ENCODE data around the gene SLC25A48.

SLC25A48 gene

DNA sequence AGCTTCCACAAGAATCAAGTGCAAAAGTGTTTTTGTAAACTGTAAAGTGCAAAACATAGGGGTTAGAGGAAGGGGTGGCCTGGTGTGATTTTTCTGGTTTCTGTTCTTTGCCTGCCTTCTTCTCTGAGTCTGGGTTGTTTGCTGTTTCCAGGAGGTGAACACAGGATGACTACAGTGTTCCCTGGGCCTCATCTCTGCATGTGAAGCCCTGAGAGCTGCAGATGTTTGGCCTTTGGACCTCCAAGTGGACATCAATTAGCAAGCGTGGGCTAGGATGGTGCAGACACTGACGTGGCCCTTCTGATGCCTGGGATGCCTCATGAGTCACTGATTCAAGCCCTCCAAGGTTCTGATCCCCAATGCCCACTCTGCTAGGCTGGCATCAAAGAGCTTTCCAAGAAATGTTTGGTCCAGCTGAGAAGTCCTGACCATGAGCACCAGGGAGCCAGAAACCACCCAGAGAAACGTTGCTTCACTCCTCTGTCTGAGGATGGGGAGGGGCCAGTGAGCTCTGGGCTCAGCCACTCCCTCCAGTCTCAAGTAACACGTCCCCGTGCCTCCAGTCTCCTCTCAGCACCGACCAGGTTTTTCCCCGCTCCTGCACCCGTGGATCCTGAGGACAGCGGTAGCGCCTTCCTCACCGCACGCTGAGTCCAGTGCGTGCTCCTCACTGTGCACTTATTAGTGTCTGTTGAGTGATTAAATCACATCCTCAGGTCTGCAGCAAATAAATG, 53.6 kb downstream of the SLC25A48 start:
- DNase-seq = no peak
- no peak for TF ChIP-seq POLR2A (IDR thresholded peaks at IDR 0.05; ENCODE audit: low read length)

DNA sequence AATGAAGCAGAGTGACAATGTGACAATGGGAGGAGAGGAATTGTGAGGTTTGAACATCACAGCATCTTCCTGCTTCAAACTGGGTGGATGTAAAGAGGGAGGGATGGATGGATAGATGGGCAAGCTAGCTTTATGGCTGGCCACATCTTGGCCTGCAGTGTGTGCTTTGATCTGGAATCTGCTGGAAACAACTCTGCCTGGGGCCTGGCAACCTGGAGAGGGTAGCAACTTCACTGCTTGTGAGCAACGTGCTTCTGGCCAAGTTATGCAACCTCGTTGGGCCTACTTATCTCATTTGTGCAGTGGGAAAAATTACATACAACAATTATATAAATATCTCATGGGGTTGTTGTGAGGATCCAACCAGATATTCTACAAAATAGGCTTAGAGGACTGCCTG, 55.8 kb downstream of the SLC25A48 start:
- TF ChIP-seq POLR2A (IDR thresholded peaks at IDR 0.05; ENCODE audit: low read length) (no peak), GATA1 (IDR thresholded peaks at IDR 0.05; ENCODE audit: low read depth, low read length) (no peak)
- DNase-seq = no peak

DNA sequence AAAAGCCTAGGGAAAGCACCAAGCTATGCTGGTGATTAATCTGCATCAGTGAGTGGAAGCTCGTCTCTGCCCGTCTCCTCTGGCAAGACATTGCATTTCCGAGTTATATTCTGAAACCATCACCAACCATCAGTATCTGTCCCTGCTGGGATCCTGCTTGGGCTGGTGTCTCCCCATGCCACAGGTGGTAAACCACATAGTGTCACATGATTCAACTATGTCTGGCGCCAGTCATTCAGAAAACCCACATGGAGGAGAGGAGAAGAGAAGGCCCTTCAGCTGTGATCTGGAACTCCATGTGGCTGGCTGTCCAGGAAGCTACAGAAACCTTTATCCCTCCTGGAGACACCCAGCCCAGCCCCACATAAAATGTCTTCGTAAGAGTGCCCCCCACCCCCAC, 56.4 kb downstream of the SLC25A48 start:
- no peak for TF ChIP-seq GATA1 (IDR thresholded peaks at IDR 0.05; ENCODE audit: low read depth, low read length)
- TF ChIP-seq POLR2A (IDR thresholded peaks at IDR 0.05; ENCODE audit: low read length) = no peak
- no peak for DNase-seq

DNA sequence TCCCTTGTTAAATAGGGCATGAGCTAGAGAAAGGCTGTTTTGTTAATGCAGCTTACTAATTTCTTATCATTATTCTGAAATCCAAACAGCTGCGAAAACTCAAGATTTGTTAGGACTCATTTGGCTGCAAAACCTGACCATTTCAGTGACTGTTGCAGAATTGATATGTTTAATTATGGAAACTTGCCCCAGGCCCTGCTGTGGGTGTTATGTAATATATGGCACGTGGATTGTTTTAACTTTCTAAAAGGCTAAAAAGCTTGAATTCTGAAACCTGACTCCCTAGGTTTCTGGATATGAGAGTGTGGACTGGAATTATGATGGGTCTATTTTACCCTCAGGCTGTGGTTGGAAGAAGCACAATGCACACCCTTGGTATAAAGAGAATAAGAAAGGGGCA, 56.8 kb downstream of the SLC25A48 start:
- no peak for TF ChIP-seq GATA1 (IDR thresholded peaks at IDR 0.05; ENCODE audit: low read depth, low read length)
- no peak for TF ChIP-seq POLR2A (IDR thresholded peaks at IDR 0.05; ENCODE audit: low read length)
- no peak for DNase-seq

DNA sequence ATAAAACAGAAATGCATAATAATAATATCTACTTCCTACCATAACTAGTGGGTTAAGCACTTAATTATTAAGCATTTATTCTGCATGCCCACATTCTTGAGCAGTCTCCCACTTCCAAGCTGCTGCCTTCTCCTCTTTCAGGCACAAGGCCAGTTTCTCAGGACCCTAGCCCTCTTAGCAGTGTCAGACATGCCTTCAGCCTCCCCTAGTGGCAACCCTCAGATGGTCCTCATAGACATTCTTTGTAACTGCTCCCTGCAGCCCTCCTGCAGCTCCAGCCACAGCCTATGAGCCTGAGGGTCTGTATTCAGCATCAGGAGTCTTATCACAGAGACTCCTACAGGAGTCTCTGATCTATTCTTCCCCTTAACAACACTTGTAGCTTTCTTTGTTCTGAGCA, 57.3 kb downstream of the SLC25A48 start:
- DNase-seq = no peak
- TF ChIP-seq POLR2A (IDR thresholded peaks at IDR 0.05; ENCODE audit: low read length) (no peak), GATA1 (IDR thresholded peaks at IDR 0.05; ENCODE audit: low read depth, low read length) (no peak)

DNA sequence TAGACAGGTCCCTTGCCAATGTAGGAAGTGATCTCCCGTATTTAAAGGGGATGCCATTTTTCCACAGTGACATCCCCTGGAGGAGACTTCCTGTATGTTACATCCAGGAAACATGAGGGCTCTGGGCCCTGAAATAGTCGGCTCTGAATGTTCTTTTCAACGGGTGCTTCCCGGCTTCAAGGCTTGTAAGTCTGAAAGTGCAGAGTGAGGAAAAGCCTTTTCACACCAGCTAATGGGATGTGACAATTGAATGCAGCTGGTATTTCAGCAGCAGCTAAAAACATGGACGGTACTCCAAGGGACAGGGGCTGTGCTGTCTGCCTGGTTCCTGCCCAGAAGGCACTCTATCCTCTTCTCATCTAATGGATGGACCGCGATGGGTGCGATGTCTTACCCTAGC, 59.8 kb downstream of the SLC25A48 start:
- no peak for DNase-seq
- TF ChIP-seq POLR2A (IDR thresholded peaks at IDR 0.05; ENCODE audit: low read length) = no peak
- no peak for TF ChIP-seq GATA1 (IDR thresholded peaks at IDR 0.05; ENCODE audit: low read depth, low read length)

DNA sequence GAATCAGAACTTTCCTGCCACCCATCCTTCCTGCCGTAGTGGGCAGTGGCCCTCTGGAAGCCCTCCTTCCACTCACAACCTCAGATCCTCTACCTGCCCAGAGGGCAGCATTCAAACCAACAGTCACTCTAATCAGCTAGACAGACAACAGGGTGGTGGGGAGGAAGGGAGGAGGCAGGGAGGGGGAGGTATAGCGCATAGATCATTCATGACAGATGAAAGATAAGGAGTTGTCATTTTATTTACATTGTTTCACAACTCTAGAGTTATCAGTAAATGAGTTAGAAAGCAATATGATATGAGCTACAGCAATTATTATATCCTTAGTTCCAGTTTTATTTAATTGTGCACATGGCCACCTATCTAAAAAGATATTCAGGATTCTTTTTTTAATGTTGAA, 60.3 kb downstream of the SLC25A48 start:
- TF ChIP-seq POLR2A (IDR thresholded peaks at IDR 0.05; ENCODE audit: low read length) = no peak
- TF ChIP-seq GATA1 (IDR thresholded peaks at IDR 0.05; ENCODE audit: low read depth, low read length) = no peak
- no peak for DNase-seq

DNA sequence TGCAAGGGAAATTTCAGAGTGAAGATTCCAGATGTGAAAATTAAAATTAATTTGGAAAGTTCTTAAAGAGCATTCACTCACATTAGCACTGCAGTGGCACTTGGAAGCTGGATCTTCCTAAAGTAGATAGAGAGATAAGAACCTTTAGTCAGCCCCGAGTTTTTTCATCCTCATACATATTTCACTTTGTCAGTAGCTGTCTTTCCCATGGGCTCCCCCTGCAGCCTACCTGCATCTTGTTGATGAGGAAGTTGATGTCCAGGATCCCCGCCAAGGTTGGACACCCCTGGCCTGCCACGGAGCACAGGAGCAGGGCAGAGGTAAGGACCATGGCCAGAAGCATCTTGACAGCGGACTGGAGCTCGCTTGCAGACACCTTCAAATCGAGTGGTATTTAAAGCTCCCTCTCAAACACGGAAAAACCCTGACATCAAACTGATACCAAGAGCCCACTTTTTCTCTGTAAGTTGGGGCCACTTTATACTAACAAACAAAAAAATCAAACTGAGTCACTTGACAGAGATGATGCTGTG, 61.1 kb downstream of the SLC25A48 start, which contains the start of gene IL9:
Gene IL9, minus strand, starts transcription at position 368 of the 533 bp plus-strand sequence. Its CDS starts 25 bp downstream, at position 343.
- TF ChIP-seq POLR2A (IDR thresholded peaks at IDR 0.05; ENCODE audit: low read length) (no peak), GATA1 (IDR thresholded peaks at IDR 0.05; ENCODE audit: low read depth, low read length) (no peak)
- no peak for DNase-seq

DNA sequence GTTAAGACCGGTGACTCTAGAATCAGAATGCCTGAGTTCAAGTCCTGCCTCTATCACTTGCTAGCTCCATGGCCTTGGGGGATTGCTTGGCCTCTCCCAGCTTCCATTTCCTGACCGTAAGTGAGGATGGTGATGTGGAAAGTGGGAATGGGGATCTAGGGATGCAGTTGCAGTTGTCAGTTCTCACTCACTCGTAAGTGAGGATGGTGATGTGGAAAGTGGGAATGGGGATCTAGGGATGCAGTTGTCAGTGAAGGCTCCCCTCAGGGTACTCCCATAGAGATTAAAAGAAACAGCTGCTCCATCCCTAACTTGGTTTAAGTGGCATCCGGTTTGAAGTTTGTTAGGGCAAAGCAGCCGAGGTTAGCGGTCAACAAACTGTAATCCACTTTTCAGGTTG, 64.2 kb downstream of the SLC25A48 start:
- no peak for DNase-seq
- TF ChIP-seq GATA1 (IDR thresholded peaks at IDR 0.05; ENCODE audit: low read depth, low read length) (no peak), POLR2A (IDR thresholded peaks at IDR 0.05; ENCODE audit: low read length) (no peak)

DNA sequence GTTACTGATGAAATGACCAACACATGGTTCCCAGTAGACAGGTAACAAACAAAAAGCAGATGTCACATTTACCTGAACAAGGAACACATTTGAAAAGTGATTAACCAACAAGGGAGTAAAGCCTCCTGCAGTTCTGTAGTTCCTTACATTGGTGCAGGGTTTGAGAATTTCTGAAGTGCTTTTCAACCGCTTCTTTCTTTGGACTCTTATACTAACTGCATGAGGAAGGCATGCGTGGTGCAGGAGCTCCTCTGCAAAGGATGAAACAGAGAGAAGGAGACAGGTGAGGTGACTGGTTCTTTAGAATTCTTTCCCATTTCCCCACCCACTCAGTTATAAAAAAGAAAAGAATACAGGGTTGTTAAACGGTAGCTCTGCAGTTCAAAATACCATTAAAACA, 65.8 kb downstream of the SLC25A48 start:
- TF ChIP-seq GATA1 (IDR thresholded peaks at IDR 0.05; ENCODE audit: low read depth, low read length) (no peak), POLR2A (IDR thresholded peaks at IDR 0.05; ENCODE audit: low read length) (no peak)
- DNase-seq = no peak

DNA sequence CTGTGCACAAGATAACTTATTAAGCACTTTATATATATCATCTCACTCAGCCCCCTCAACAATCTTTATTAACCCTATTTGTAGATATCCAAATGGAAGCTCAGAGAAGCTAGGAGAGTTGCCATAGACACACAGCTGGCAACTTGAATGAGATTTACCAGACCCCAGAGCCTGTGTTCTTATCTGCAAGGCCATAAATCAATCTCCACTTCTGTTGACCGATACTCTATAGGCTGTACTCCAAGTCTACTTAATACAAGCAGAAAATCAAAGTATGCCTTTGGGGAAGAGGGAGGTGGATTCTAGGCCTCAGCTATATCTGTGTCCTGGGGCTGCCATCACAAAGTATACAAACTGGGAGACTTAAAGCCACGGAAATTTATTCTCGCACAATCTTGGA, 67.2 kb downstream of the SLC25A48 start:
- TF ChIP-seq GATA1 (IDR thresholded peaks at IDR 0.05; ENCODE audit: low read depth, low read length) = no peak
- no peak for TF ChIP-seq POLR2A (IDR thresholded peaks at IDR 0.05; ENCODE audit: low read length)

DNA sequence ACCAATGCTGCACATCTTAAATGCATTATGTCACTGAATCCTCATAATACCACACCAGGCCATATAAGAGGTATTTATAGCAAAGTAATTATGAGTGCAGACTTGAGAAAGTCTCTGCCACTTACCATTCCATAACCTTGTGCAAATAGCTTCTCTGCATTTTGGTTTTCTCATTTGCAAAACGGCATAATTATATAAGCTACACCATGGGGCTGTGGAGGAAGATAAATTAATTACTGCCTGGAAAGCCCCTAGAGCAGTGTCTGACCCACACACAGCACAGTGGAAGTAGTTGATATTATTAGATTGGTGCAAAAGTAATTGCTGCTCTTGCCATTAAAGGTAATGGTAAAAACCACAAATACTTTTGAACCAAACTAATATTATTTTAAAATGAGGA, 70.7 kb downstream of the SLC25A48 start:
- DNase-seq = no peak
- no peak for TF ChIP-seq GATA1 (IDR thresholded peaks at IDR 0.05; ENCODE audit: low read depth, low read length)
- no peak for TF ChIP-seq POLR2A (IDR thresholded peaks at IDR 0.05; ENCODE audit: low read length)

More for the DNA sequence above, 67.2 kb downstream of the SLC25A48 start:
- DNase-seq = no peak

DNA sequence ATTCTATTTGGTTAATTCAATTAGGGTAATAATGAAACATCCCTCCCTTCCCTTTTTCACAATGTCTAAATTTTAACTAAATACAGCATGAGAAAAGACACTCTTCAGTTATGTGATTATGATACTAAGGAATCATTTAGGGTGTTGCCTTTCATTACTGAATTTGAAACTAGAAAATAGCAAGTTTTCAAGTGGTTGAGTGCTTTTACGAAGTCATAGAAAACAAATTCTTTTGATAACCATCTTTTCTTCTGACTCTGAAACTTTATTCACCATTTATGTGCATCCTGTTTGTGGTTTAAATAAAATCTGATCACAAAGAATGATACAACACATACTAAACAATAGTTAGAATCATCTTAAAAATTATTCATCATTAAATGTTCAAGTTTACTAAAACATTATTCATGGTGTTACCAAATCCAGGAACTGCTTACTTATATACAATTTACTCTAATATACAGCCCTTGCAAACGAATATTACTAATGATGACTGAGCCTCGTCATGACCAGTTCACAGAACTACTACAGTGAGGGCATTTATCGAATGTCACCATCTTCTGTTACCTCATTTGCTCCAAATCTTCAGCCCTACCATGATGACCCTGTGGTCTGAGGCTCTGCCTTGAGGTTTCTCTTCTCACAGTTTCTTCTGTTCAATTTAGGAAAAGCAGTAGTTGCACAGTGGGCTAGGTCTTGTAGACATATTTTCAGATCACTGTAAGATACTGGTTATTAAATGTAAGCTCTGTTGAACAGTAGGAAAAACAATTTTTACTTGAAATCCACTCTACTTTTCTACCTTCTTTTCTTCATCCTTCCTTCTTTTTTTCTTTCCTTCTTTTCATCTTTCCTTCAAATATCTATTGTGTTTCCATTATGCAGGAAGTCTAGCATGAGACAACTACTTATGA, 79.5 kb downstream of the SLC25A48 start:
- no peak for TF ChIP-seq POLR2A (IDR thresholded peaks at IDR 0.05; ENCODE audit: low read length)
- TF ChIP-seq GATA1 (IDR thresholded peaks at IDR 0.05; ENCODE audit: low read depth, low read length) = no peak
- DNase-seq = no peak

DNA sequence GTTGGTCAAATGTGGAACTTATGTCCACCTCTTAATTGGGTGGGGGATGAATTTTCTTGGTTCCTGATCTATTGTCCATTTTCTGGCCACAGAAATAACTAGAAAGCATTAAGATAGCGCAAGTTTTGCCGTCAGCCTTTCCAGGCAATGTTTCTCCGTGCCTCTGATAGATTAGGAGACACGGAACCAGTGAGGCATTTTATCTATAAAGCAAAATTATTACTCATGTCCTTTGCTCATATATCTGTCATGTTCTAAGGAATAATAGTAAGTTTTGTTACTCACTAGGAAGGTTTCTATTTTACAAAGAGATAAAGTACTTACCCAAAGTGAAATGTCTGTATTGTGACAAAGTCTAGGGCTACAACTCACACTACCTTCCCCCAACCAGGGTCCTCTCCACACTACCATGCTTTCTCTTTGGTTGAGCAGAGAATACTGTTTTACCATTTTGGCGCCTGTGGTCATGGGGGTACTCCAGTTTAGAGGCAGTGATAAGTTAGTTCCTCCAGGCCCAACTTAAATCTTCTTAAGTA, 81.1 kb downstream of the SLC25A48 start:
- TF ChIP-seq POLR2A (IDR thresholded peaks at IDR 0.05; ENCODE audit: low read length) (no peak), GATA1 (IDR thresholded peaks at IDR 0.05; ENCODE audit: low read depth, low read length) (no peak)
- no peak for DNase-seq
